GM12878 (cell line): Measurements from ENCODE around the gene DACT3. TPM values are rescaled to one million over a fixed set of nuclear protein-coding genes. Genes with fewer than 3 reads are reported as not detected.
A peak's percentile ranks its signal among the peaks of the same experiment; 100 is the strongest.

Source experiments
- ATAC-seq: fragments of 200-7000 bp; cut with Tn5 transposase; 3 replicates; pipeline ENCODE4 v1.9.1; 2020; ENCODE audit warnings: mild to moderate bottlenecking, moderate library complexity
- BruUV-seq: library from RNA; stranded (reverse); fragments of 400-500 nt; replicated peaks from 2 replicates; lab custom pipeline; 2021; lab: Mats Ljungman, UMichigan
- CTCF ChIA-PET: fragments of 300-600 bp; sonication (Branson Sonifier 250); formaldehyde crosslinking; extraction: SDS; loops from one replicate; lab custom pipeline; 2021; ENCODE audit warnings: inconsistent platforms; lab: Yijun Ruan, JAX
- POLR2A ChIA-PET: fragments of 350-600 bp; formaldehyde crosslinking; extraction: SDS; loops from one replicate; lab custom pipeline; 2021; ENCODE audit warnings: inconsistent platforms; lab: Charles Lee
- RAD21 ChIA-PET: fragments of 300-600 bp; sonication (Branson Sonifier 250); formaldehyde crosslinking; loops from one replicate; lab custom pipeline; 2023; ENCODE audit warnings: antibody characterized with exemption; ENCODE audit not compliant: unreplicated experiment; lab: Charles Lee
- SMC1A ChIA-PET: fragments of 300-600 bp; sonication (Branson Sonifier 250); formaldehyde crosslinking; loops from one replicate; lab custom pipeline; 2023; ENCODE audit not compliant: unreplicated experiment, uncharacterized antibody; lab: Charles Lee
- DNase-seq: peaks from one replicate; pipeline ENCODE4 v3.0.0-alpha.2; 2011; ENCODE audit warnings: low read depth, low spot score
- FAIRE-seq: peaks from 3 replicates; lab custom pipeline; 2011; peaks lifted over from hg19 to GRCh38; lab: Jason Lieb, UNC
- H2AFZ ChIP-seq: 2 replicates; pipeline ENCODE4 v1.6.0; 2011; ENCODE audit warnings: low read depth, low read length, control low read depth; ENCODE audit not compliant: control insufficient read depth
- H3K27ac ChIP-seq: 2 replicates; pipeline ENCODE4 v1.5.1; 2011; ENCODE audit warnings: control low read depth; ENCODE audit not compliant: control insufficient read depth, insufficient read depth
- H3K27me3 ChIP-seq, 2 experiments: replicated peaks in 1 of 2; 2 replicates each; pipeline versions ENCODE4 v1.6.0 to v1.6.1; 2011; ENCODE audit warnings: low read length in 1 of 2; ENCODE audit not compliant: control insufficient read depth in 2 of 2, insufficient read depth in 2 of 2
- H3K36me3 ChIP-seq, 2 experiments: 2 replicates each; pipeline ENCODE4 v1.5.1; 2011; ENCODE audit warnings: low read length in 1 of 2; ENCODE audit not compliant: control insufficient read depth in 2 of 2, insufficient read depth in 2 of 2
- H3K4me1 ChIP-seq: 2 replicates; pipeline ENCODE4 v1.6.1; 2011; ENCODE audit warnings: mild to moderate bottlenecking, low read length, moderate library complexity, mixed read lengths; ENCODE audit not compliant: control insufficient read depth, insufficient read depth
- H3K4me2 ChIP-seq: 2 replicates; pipeline ENCODE4 v1.6.0; 2011; ENCODE audit warnings: control low read depth; ENCODE audit not compliant: control insufficient read depth, insufficient read depth
- H3K4me3 ChIP-seq: fragments of 200-600 bp; sonication (generic); 2 replicates; pipeline ENCODE4 v1.5.1; 2016
- H3K79me2 ChIP-seq: 2 replicates; pipeline ENCODE4 v1.6.0; 2011; ENCODE audit warnings: low read length; ENCODE audit not compliant: control insufficient read depth, insufficient read depth
- H3K9ac ChIP-seq: 2 replicates; pipeline ENCODE4 v1.8.0; 2011; ENCODE audit warnings: low read length, control low read depth, mixed read lengths; ENCODE audit not compliant: control insufficient read depth, insufficient read depth
- H3K9me3 ChIP-seq: replicated peaks from 3 replicates; pipeline ENCODE4 v1.5.1; 2011; ENCODE audit warnings: mild to moderate bottlenecking, low read length; ENCODE audit not compliant: control insufficient read depth, insufficient read depth
- H4K20me1 ChIP-seq: 2 replicates; pipeline ENCODE4 v1.6.0; 2011; ENCODE audit not compliant: control insufficient read depth, insufficient read depth
- CEBPB ChIP-seq, 2 experiments: fragments of 150-350 bp in 1 of 2; IDR thresholded peaks; 2 replicates each; pipeline ENCODE4 v1.6.1; 2012 to 2014; ENCODE audit warnings: low read depth in 2 of 2, low read length in 2 of 2, borderline replicate concordance in 1 of 2, inconsistent platforms in 1 of 2
- CREB1 ChIP-seq: IDR thresholded peaks from 2 replicates; pipeline ENCODE4 v1.6.1; 2012; ENCODE audit warnings: low read depth, mild to moderate bottlenecking, inconsistent platforms
- ELK1 ChIP-seq: IDR thresholded peaks from 2 replicates; pipeline ENCODE4 v1.6.1; 2012; ENCODE audit warnings: low read depth, low read length, improper control_type of control experiment
- FOXK2 ChIP-seq: fragments of 450-650 bp; IDR thresholded peaks from 2 replicates; pipeline ENCODE4 v1.6.1; 2017; ENCODE audit warnings: mild to moderate bottlenecking, moderate library complexity
- KAT2A ChIP-seq: conservative IDR thresholded peaks from 2 replicates; pipeline ENCODE4 v1.6.1; 2011; ENCODE audit warnings: low read depth, low read length; ENCODE audit not compliant: control insufficient read depth
- NR2C1 ChIP-seq: fragments of 450-650 bp; IDR thresholded peaks from 2 replicates; pipeline ENCODE4 v1.6.1; 2017; ENCODE audit warnings: antibody characterized with exemption, mild to moderate bottlenecking, moderate library complexity
- RBBP5 ChIP-seq: fragments of 200-600 bp; sonication (generic); conservative IDR thresholded peaks from 2 replicates; pipeline ENCODE4 v1.6.1; 2016
- SMARCA5 ChIP-seq: fragments of 450-650 bp; IDR thresholded peaks from 2 replicates; pipeline ENCODE4 v1.6.1; 2017; ENCODE audit warnings: mild to moderate bottlenecking
- ZNF24 ChIP-seq: fragments of 450-650 bp; IDR thresholded peaks from 2 replicates; pipeline ENCODE4 v1.6.1; 2017; ENCODE audit warnings: antibody characterized with exemption, mild to moderate bottlenecking
- ZNF687 ChIP-seq: fragments of 450-650 bp; IDR thresholded peaks from 2 replicates; pipeline ENCODE4 v1.6.1; 2017; ENCODE audit warnings: mild to moderate bottlenecking, moderate library complexity
- WGBS: methylation state at CpG from one replicate; pipeline ENCODE4 v1.1.6; 2016; ENCODE audit warnings: low lambda C conversion rate; ENCODE audit not compliant: insufficient replicate concordance, insufficient coverage; ENCODE audit errors: missing lambda C conversion rate; 5-methylcytosine and 5-hydroxymethylcytosine counted together
- in situ Hi-C: fragments of 300-500 bp; cut with MboI; formaldehyde crosslinking; loops from 9 replicates; pipeline ENCODE4 v1.14.3; 2018; ENCODE audit warnings: mixed read lengths
- intact Hi-C: fragments of 100-400 bp; cut with micrococcal nuclease; formaldehyde crosslinking; loops from one replicate; pipeline ENCODE4 v1.14.2; 2022; ENCODE audit not compliant: unreplicated experiment
- polyA plus RNA-seq, 11 experiments: library from polyadenylated mRNA; depleted of rRNA in 4 of 11; unstranded in 6 of 11; stranded (reverse) in 5 of 11; fragments of >200 nt; fragmentation: Nextera tagmentation in 4 of 11; fragmentation: Illumina TruSeq in 1 of 11; extraction: Ambion mirVana in 4 of 11; extraction: Trizol in 1 of 11; gene quantifications; 1 replicate in 1 of 11; 2 replicates in 10 of 11; pipeline versions ENCODE4 v1.2.1 to v1.2.3, GENCODE V29; 2011 to 2016; ENCODE audit warnings: inconsistent platforms in 2 of 11, missing spikeins in 2 of 11, low read depth in 1 of 11
- total RNA-seq, 4 experiments: library from RNA; depleted of rRNA in 3 of 4; stranded (reverse); fragments of >200 nt in 3 of 4; fragmentation: Illumina TruSeq in 1 of 4; extraction: Trizol in 1 of 4; gene quantifications; 2 replicates each; pipeline versions ENCODE4 v1.2.1 to v1.2.3, GENCODE V29; 2013 to 2021

The DACT3 gene
- total and polyA plus RNA-seq, 10 of the 15 experiments (the other 5 are each of a cell fraction or from before 2014, with no cell fraction given): 0.05 to 2.5 (median 0.35) TPM; not detected in 1

- TF ChIP-seq CEBPB (IDR thresholded peaks at IDR 0.05; ENCODE audit: borderline replicate concordance in 1 of 2, low read depth in 2 of 2, low read length in 2 of 2) (no peak), FOXK2 (no peak), RBBP5 (no peak)
- H3K27me3 ChIP-seq: peaks cover 0 to 3% of the 10 kb centered on the region in 2 experiments; a peak in 1 of 4 replicates
- H2AFZ ChIP-seq: peak overlapping the region; percentile 41
- CTCF ChIA-PET: interaction anchor here (1.2 to 12.1 kb wide), 3 partner anchors 10 to 28 kb away, joined by 4 to 150 read pairs (median 6); partner anchors contain the start of gene PTGIR
- RAD21 ChIA-PET: interaction anchor here (0.9 to 1.8 kb wide), 2 partner anchors 18 to 27 kb away, joined by 3 to 9 read pairs; partner anchors contain the start of gene DACT3
- no peaks in the 10 kb centered on the region; the same call in 2 of the 3 replicates for H3K9me3 ChIP-seq
- SMC1A ChIA-PET: no interaction called here
- 23% methylated on average over 19 of the region's 23 CpGs for WGBS
- H3K27ac ChIP-seq: no peak overlapping the region
- H3K4me3 ChIP-seq: peak overlapping the region; percentile 63; the same call in 1 of the 2 replicates
- intact Hi-C loops: no loop called here
- H3K4me1 ChIP-seq: peaks cover 25% of the 10 kb centered on the region
- DNase-seq (no peak), FAIRE-seq (no peak), ATAC-seq (no peak)
- in situ Hi-C loops: no loop called here
- H3K4me2 ChIP-seq: peak overlapping the region; percentile 66
- H4K20me1 ChIP-seq: no peaks in the 10 kb centered on the region
- H3K36me3 ChIP-seq: no peaks in the 10 kb centered on the region
- no peak overlapping the region for H3K9ac ChIP-seq
- H3K79me2 ChIP-seq: no peaks in the 10 kb centered on the region
- POLR2A ChIA-PET: interaction anchor here (0.7 kb wide), 1 partner anchor 10 kb away, joined by 4 read pairs; no protein-coding TSS in a partner anchor
- no TSS peak for BruUV-seq
These were observed 26.2 kb downstream of the DACT3 start for GRCh38 chr19:46634656-46635218.

GRCh38 chr19:46634045-46634655, 26.8 kb downstream of the DACT3 start:
- Histone ChIP-seq H3K9me3 (no peaks in the 10 kb centered on the region; the same call in 2 of the 3 replicates), H4K20me1 (no peaks in the 10 kb centered on the region), H3K27me3 (peaks cover 0 to 3% of the 10 kb centered on the region in 2 experiments; a peak in 1 of 4 replicates), H3K79me2 (no peaks in the 10 kb centered on the region), H3K4me2 (peak overlapping the region; percentile 88), H2AFZ (peak overlapping the region; percentile 75), H3K9ac (no peak overlapping the region), H3K4me1 (peaks cover 20% of the 10 kb centered on the region), H3K4me3 (peak overlapping the region; percentile 63; the same call in 1 of the 2 replicates), H3K36me3 (no peaks in the 10 kb centered on the region), H3K27ac (no peak overlapping the region)
- no TSS peak for BruUV-seq
- in situ Hi-C loops: no loop called here
- ATAC-seq (peak; percentile 80), FAIRE-seq (peak; percentile 59), DNase-seq (no peak)
- SMC1A ChIA-PET: interaction anchor here (0.6 to 1.4 kb wide), 3 partner anchors 10 to 31 kb away, joined by 3 to 7 read pairs (median 4); partner anchors contain the start of gene PTGIR
- RAD21 ChIA-PET: interaction anchor here (0.9 to 1.8 kb wide), 4 partner anchors 17 to 27 kb away, joined by 3 to 9 read pairs (median 4); partner anchors contain the start of gene DACT3
- 4% methylated on average over 30 of the region's 38 CpGs for WGBS
- CTCF ChIA-PET: interaction anchor here (1.2 to 12.1 kb wide), 5 partner anchors 9 to 28 kb away, joined by 4 to 150 read pairs (median 6); partner anchors contain the start of genes DACT3 and PTGIR
- intact Hi-C loops: no loop called here
- POLR2A ChIA-PET: interaction anchor here (0.7 kb wide), 1 partner anchor 10 kb away, joined by 4 read pairs; no protein-coding TSS in a partner anchor
- no peak for TF ChIP-seq ZNF687
- TF ChIP-seq ELK1: no peak
- no peak for TF ChIP-seq ZNF24
- no peak for TF ChIP-seq SMARCA5
- TF ChIP-seq NR2C1: no peak
- TF ChIP-seq KAT2A: no peak
- peak; percentile 23; the same call in 1 of the 2 replicates for TF ChIP-seq CREB1
